DOHH2 (cell line): ENCODE results near the gene SOX18.

Experiments
- H3F3A ChIP-seq: fragments of 200-600 bp; sonication (generic), shearing (Covaris generic); 2 replicates; pipeline ENCODE4 v1.6.0; 2016; ENCODE audit warnings: antibody characterized with exemption, mild to moderate bottlenecking; ENCODE audit not compliant: control insufficient read depth, insufficient read depth
- H3K27ac ChIP-seq: fragments of 200-600 bp; sonication (generic); 2 replicates; pipeline ENCODE4 v1.5.1; 2014; ENCODE audit warnings: low read depth, mild to moderate bottlenecking, low read length, moderate library complexity
- H3K27me3 ChIP-seq: fragments of 200-600 bp; sonication (generic); 2 replicates; pipeline ENCODE4 v1.6.1; 2014; ENCODE audit warnings: mild to moderate bottlenecking, low read length, mixed read lengths; ENCODE audit not compliant: control insufficient read depth
- H3K36me3 ChIP-seq: fragments of 200-600 bp; sonication (generic); 2 replicates; pipeline ENCODE4 v1.6.1; 2014; ENCODE audit warnings: mild to moderate bottlenecking, low read length, moderate library complexity, mixed read lengths; ENCODE audit not compliant: control insufficient read depth
- H3K4me1 ChIP-seq: fragments of 200-600 bp; sonication (generic); 2 replicates; pipeline ENCODE4 v1.6.1; 2014; ENCODE audit warnings: mild to moderate bottlenecking, low read length, mixed read lengths; ENCODE audit not compliant: control insufficient read depth
- H3K4me2 ChIP-seq: fragments of 200-600 bp; sonication (generic); 2 replicates; pipeline ENCODE4 v1.6.0; 2014; ENCODE audit warnings: mild to moderate bottlenecking, low read length, moderate library complexity
- H3K4me3 ChIP-seq: fragments of 200-600 bp; sonication (generic); 2 replicates; pipeline ENCODE4 v1.5.1; 2014; ENCODE audit warnings: mild to moderate bottlenecking, low read length, mixed read lengths
- H3K79me2 ChIP-seq: fragments of 200-600 bp; sonication (generic); 2 replicates; pipeline ENCODE4 v1.6.1; 2014; ENCODE audit warnings: mild to moderate bottlenecking, low read length, mixed read lengths; ENCODE audit not compliant: control insufficient read depth
- H3K9me2 ChIP-seq: fragments of 200-600 bp; sonication (generic); replicated peaks from 2 replicates; pipeline ENCODE4 v1.6.1; 2014; ENCODE audit warnings: mild to moderate bottlenecking, low read length, mixed read lengths; ENCODE audit not compliant: control insufficient read depth
- H3K9me3 ChIP-seq: fragments of 200-600 bp; sonication (generic); 2 replicates; pipeline ENCODE4 v1.6.1; 2014; ENCODE audit warnings: antibody characterized with exemption, low read length, mixed read lengths; ENCODE audit not compliant: control insufficient read depth, insufficient read depth
- H4K20me1 ChIP-seq: fragments of 200-600 bp; sonication (generic); 2 replicates; pipeline ENCODE4 v1.6.0; 2014; ENCODE audit warnings: low read depth, mild to moderate bottlenecking, antibody characterized with exemption, low read length, moderate library complexity; ENCODE audit not compliant: control insufficient read depth, insufficient read depth
- CTCF ChIP-seq: fragments of 200-600 bp; sonication (generic); IDR thresholded peaks from one replicate; pipeline ENCODE4 v1.5.1; 2014; ENCODE audit warnings: antibody characterized with exemption, mild to moderate bottlenecking, low read depth, low read length; ENCODE audit not compliant: poor library complexity, severe bottlenecking
- EZH2phosphoT487 ChIP-seq: fragments of 200-600 bp; sonication (generic); IDR thresholded peaks from 2 replicates; pipeline ENCODE4 v1.6.1; 2017; ENCODE audit warnings: borderline replicate concordance, mild to moderate bottlenecking, antibody characterized with exemption, low read length, moderate library complexity, mixed read lengths

The SOX18 gene

GRCh38 chr20:64067733-64068307 lies 18.4 kb upstream of the SOX18 start:
- no peaks in the 10 kb centered on the region for H4K20me1 ChIP-seq
- H3K27ac ChIP-seq = no peak overlapping the region
- H3K9me3 ChIP-seq = no peaks in the 10 kb centered on the region
- H3K4me2 ChIP-seq = no peak overlapping the region
- H3K9me2 ChIP-seq = no peaks in the 10 kb centered on the region
- H3K36me3 ChIP-seq = peaks cover 15% of the 10 kb centered on the region
- H3K4me1 ChIP-seq = peaks cover 67% of the 10 kb centered on the region
- no peak overlapping the region for H3K4me3 ChIP-seq
- H3F3A ChIP-seq = peaks cover 4% of the 10 kb centered on the region; the same call in 1 of the 2 replicates
- H3K79me2 ChIP-seq = peaks cover 13% of the 10 kb centered on the region
- TF ChIP-seq CTCF = no peak
- no peaks in the 10 kb centered on the region for H3K27me3 ChIP-seq

GRCh38 chr20:64067005-64067632 lies 17.7 kb upstream of the SOX18 start:
- TF ChIP-seq EZH2phosphoT487 (no peak), CTCF (no peak)

GRCh38 chr20:64065974-64066343 lies 16.5 kb upstream of the SOX18 start:
- H3F3A ChIP-seq = peaks cover 2% of the 10 kb centered on the region; the same call in 1 of the 2 replicates
- no peaks in the 10 kb centered on the region for H4K20me1 ChIP-seq
- H3K27ac ChIP-seq = peak overlapping the region; percentile 42; the same call in 1 of the 2 replicates
- peak overlapping the region; percentile 19 for H3K4me3 ChIP-seq
- H3K9me3 ChIP-seq = no peaks in the 10 kb centered on the region
- no peaks in the 10 kb centered on the region for H3K27me3 ChIP-seq
- TF ChIP-seq CTCF (no peak), EZH2phosphoT487 (no peak)
- peaks cover 13% of the 10 kb centered on the region for H3K79me2 ChIP-seq
- H3K9me2 ChIP-seq = no peaks in the 10 kb centered on the region
- H3K4me2 ChIP-seq = peak overlapping the region; percentile 76
- H3K4me1 ChIP-seq = peaks cover 56% of the 10 kb centered on the region
- peaks cover 3% of the 10 kb centered on the region; the same call in 1 of the 2 replicates for H3K36me3 ChIP-seq

More at GRCh38 chr20:64067005-64067632, 17.7 kb upstream of the SOX18 start:
- Histone ChIP-seq H4K20me1 (no peaks in the 10 kb centered on the region), H3K4me2 (no peak overlapping the region), H3K79me2 (peaks cover 13% of the 10 kb centered on the region), H3K27ac (no peak overlapping the region), H3K4me1 (peaks cover 66% of the 10 kb centered on the region), H3K9me3 (no peaks in the 10 kb centered on the region), H3K36me3 (peaks cover 8% of the 10 kb centered on the region), H3K9me2 (no peaks in the 10 kb centered on the region), H3K4me3 (no peak overlapping the region), H3K27me3 (no peaks in the 10 kb centered on the region), H3F3A (peaks cover 2% of the 10 kb centered on the region; the same call in 1 of the 2 replicates)
